Dermis microvascular lymphatic vessel endothelial cell (primary cell): ENCODE measurements around the gene MATN1. TPM values are rescaled to one million over a fixed set of nuclear protein-coding genes. Genes with fewer than 3 reads are reported as not detected.
A peak's percentile ranks its signal among the peaks of the same experiment; 100 is the strongest.

Source experiments
- DNase-seq, 2 donors: peaks; one replicate each; pipeline versions ENCODE4 v3.0.0 to v3.0.0-alpha.2; 2010; ENCODE audit warnings: low read depth in 2 of 2
- total RNA-seq: library from RNA; depleted of rRNA; stranded (reverse); fragments of >200 nt; gene quantifications from 2 replicates; pipeline ENCODE4 v1.2.1, GENCODE V29; 2014

MATN1 gene
- total RNA-seq, 1 donor from 2014 or later = under 0.01 TPM

DNA sequence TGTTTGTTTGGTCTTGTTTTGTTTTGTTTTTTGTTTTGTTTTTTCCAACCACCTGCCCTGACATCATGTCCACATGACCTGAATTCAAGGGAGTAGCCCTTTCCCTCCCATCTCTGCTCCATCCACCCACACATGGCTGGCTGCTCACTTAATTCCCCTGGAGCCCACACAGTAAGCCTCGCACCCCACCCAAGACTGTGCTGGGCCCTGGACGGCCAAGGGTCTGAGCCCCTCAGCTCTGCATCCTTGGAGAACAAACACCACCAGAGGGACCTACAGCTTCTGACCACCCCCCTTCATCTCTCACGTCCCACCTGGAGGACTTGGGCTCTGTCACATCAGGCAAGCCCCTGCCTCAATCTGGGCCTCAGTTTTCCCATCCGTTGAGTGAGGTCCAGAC lies 39.1 kb downstream of the MATN1 start:
- DNase-seq = no peak

- DNase-seq = no peak
Observed at GRCh38 chr1:30683699-30684098, 39.7 kb downstream of the MATN1 start.

GRCh38 chr1:30682396-30683275 lies 40.7 kb downstream of the MATN1 start:
- no peak for DNase-seq

DNA sequence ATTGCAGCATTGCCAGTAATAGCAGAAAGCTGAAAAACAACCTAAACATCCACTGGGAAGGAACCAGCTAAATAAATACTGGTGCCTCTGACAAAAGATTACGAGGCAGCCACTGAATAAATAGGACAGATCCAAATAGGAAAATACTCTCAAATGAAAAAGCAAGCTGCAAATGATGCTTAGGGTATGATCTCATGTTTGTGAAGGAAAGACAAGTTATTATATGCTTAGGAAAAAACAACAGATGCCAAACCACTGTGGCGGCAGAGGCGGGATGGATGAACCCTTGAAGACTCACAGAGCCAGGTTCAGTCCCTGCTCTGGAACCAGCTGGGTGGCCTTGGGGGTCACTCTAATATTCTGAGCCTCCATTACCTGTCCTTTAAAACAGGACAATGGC lies 41.6 kb downstream of the MATN1 start:
- DNase-seq = peak in 1 of 2 donors; percentile 21

GRCh38 chr1:30680879-30681278 lies 42.5 kb downstream of the MATN1 start:
- DNase-seq = no peak

DNA sequence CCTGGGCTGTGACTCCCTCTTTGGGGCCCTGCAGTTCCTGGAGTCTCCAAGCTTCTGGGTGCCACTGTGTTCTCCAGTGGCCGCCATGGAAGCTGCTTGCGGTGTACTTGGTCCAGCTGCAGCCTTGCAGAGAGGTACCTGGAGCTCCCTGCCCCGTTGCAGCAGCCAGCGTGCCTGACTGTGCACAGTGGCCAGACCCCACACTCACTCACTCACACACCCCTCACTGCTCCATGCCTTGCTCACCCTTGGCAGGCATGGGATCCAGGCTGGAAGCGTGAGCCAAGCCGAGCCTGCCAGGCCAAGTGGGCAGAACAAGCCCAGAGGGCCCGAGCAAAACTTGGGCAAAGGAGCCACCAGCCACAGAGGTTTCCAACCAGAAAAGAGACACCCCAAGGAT lies 43.0 kb downstream of the MATN1 start:
- no peak for DNase-seq

- no peak for DNase-seq
Observed at GRCh38 chr1:30679976-30680305, 43.4 kb downstream of the MATN1 start.

GRCh38 chr1:30679201-30679975 lies 44.0 kb downstream of the MATN1 start:
- no peak for DNase-seq

- DNase-seq = no peak
Observed at GRCh38 chr1:30678209-30678608, 45.2 kb downstream of the MATN1 start.

DNA sequence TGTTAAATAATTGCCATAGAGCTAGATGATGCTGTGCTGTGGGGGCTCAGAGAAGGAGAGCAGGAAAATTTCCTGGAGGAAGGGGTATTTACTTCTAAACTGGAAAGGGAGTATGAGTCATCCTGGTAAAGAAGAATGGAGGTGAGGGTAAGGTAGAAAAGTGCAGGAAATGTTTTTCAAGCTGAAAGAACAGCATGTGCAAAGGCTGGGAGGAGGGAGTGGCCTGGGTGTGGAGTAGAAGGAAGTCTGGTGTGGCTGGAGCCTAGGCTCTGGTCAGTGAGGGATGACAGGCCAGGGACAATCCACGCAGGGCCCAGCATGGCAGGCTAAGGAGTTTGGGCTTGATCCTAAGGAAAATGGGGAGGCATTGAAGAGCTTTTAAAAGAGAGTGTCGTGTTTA lies 45.9 kb downstream of the MATN1 start:
- peak in 1 of 2 donors; percentile 37 for DNase-seq

DNA sequence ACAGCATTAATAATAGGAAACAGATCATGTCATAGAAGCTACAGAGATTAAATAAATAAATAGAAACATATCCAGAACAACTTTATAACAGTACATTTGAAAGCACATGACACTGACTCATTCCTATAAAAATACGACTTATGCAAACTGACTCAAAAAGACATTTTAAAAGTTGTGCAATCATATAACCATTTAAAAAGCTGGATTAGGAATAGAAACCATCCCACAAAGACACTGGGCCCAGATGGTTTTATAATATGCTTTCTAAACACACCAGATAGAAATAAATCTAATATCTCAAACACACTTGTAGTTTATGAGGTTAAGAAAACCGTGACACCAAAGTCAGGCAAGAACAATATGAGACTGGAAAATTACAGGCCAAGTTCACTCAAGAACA lies 47.6 kb downstream of the MATN1 start:
- peak; percentile 37 to 47 for DNase-seq

DNA sequence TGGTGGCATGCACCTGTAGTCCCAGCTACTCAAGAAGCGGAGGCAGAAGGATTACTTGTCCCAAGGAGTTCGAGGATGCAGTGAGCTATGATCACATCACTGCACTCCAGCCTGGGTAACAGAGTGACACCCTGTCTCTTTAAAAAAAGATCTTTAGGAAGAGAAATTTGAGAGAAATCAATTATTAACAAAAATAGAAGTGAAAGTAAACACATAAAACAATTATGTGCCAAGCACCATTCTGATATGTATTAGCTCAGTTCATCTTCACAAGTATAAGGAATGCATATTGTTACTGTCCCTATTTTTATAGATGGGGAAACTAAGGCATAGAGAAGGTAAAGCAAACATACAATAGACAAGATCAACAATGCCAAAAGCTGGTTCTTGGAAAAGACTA lies 48.1 kb downstream of the MATN1 start:
- no peak for DNase-seq

DNA sequence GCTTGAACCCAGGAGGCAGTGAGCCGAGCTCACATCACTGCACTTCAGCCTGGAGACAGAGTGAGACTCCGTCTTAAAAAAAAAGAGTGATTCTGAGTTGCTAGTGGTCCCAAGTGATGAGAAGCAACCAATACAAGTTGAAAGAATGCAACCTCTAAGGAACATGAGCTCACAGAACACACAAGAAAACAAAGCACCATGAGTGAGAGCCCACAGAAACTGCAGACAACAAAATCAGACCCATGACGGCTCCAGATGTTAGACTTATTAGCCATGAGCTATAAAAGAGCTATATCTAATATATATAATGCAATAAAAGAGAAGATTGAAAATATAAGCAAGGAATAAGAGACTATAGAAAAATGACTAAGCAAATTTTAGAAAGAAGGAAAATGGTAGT lies 50.0 kb downstream of the MATN1 start:
- DNase-seq = no peak

DNA sequence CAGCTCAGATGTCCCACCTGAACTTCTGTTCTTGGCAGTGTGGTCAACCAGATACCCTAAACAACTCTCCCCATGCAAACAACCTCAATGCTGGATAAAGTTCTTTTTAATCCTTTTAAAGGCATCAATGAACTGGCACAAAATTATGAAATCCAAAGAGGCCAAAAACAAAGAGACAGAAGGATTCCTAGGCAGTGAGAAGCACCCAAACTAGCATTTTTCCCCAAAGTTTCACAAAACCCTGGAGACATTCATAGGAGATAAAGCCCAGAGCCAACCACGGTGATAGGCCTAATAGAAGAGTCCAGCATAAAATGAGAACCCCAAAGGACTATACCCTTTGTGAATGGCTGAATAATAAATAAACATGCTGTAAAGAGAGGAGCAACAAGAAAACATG lies 50.7 kb downstream of the MATN1 start:
- no peak for DNase-seq

- peak in 1 of 2 donors; percentile 45 for DNase-seq
Observed at GRCh38 chr1:30670240-30671060, 52.9 kb downstream of the MATN1 start.

- DNase-seq = no peak
Observed at GRCh38 chr1:30668546-30669327, 54.6 kb downstream of the MATN1 start.

- DNase-seq = no peak
Observed at GRCh38 chr1:30668024-30668423, 55.4 kb downstream of the MATN1 start.

DNA sequence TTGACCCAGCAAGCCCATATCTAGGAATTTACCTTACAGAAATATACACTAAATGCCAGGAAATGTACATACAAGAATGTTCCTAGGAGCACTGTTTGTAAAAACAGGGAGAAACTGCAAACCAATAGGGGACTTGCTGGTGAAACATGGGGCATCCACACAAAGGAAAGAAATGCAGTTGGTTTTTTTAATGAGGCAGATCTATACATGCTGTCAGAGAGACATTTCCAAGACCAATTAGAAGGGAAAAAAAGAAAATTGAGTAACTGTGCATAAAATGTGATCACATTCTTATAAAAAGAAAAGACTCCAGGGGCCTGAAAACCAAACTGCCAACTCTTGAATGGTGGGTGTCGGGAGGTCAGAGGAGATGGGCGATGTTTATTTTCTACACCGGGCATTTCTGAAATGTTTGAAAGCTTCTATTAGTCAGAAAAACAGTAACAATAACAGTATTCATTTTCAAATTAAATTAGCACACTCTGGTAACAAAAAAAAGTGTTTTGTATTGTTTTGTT lies 56.6 kb downstream of the MATN1 start:
- no peak for DNase-seq

DNA sequence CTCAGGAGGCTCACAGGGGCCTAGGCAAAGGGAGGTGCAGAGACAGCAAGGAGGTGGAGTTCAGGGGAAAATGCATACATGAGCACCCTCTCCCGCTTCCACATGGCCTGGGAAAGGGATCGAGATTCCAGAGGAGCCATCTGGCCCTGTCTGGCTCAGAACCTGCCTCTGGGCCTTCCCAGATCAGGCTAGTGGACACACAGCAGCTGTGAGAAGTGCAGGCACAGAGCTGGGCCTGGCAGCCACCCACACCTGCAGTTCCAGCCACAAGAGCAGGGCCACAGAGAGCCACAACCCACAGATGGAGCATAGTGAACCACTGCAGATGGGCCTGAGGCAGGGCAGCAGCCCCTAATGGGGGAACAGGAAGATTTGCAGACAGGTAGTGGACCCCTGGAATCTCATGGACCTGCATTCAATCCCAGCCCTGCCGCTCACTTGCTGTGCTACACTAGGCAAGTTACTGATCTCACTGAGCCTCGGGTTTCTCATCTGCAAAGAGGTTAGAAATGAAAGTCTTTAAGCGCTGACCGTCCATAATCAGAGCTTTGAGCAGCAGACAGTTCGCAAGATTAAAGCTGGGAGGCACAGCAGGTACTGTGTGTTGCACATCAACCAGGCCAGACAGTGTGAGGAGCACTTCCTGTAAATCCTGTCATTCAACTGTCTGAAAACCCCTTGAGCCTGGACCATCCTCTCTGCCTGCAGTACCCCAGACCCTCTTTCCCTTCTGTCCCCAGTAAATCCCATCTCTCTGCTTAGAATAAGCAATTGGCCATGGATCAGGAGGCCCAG lies 58.0 kb downstream of the MATN1 start:
- no peak for DNase-seq

- no peak for DNase-seq
Observed at GRCh38 chr1:30664103-30664755, 59.2 kb downstream of the MATN1 start.
